Esophagus muscularis mucosa (tissue), 4 donors: Measurements from ENCODE around the gene ZNF414. TPM values are rescaled to one million over a fixed set of nuclear protein-coding genes. Genes with fewer than 3 reads are reported as not detected.

Experiments used
- DNase-seq: peaks from one replicate; pipeline ENCODE4 v3.0.0-alpha.2; 2017; ENCODE audit errors: extremely low spot score
- H3K27ac ChIP-seq, 4 donors: fragments of 200-600 bp; sonication (generic); replicated peaks in 1 of 4; 1 replicate in 3 of 4; 2 replicates in 1 of 4; pipeline ENCODE4 v1.5.1; 2016 to 2019; ENCODE audit warnings: mild to moderate bottlenecking in 1 of 4
- H3K27me3 ChIP-seq, 4 donors: fragments of 200-600 bp; sonication (generic); one replicate each; pipeline versions ENCODE4 v1.5.1 to v1.6.0; 2016 to 2019
- H3K36me3 ChIP-seq, 4 donors: fragments of 200-600 bp; sonication (generic); one replicate each; pipeline ENCODE4 v1.5.1; 2016 to 2019
- H3K4me1 ChIP-seq, 4 donors: fragments of 200-600 bp; sonication (generic); one replicate each; pipeline ENCODE4 v1.5.1; 2016 to 2019
- H3K4me3 ChIP-seq, 4 donors: fragments of 200-600 bp; sonication (generic); 1 replicate in 2 of 4; 2 replicates in 2 of 4; pipeline ENCODE4 v1.5.1; 2016 to 2019; ENCODE audit warnings: mild to moderate bottlenecking in 4 of 4, moderate library complexity in 1 of 4
- H3K9me3 ChIP-seq, 4 donors: fragments of 200-600 bp; sonication (generic); 1 replicate in 3 of 4; 2 replicates in 1 of 4; pipeline ENCODE4 v1.5.1; 2016 to 2019
- CTCF ChIP-seq, 3 experiments: fragments of 200-600 bp in 2 of 3; fragments of 450-650 bp in 1 of 3; sonication (generic) in 2 of 3; IDR thresholded peaks; one replicate each; pipeline ENCODE4 v1.5.1; 2017 to 2019; ENCODE audit warnings: antibody characterized with exemption in 3 of 3, mild to moderate bottlenecking in 2 of 3, moderate library complexity in 1 of 3
- EP300 ChIP-seq: sonication (generic); formaldehyde crosslinking; IDR thresholded peaks from one replicate; pipeline ENCODE4 v1.6.1; 2017; ENCODE audit warnings: antibody characterized with exemption
- POLR2A ChIP-seq: fragments of 450-650 bp; IDR thresholded peaks from one replicate; pipeline ENCODE4 v1.6.1; 2017; ENCODE audit warnings: antibody characterized with exemption, moderate library complexity, mild to moderate bottlenecking, low read depth
- POLR2AphosphoS5 ChIP-seq, 2 donors: sonication (generic); formaldehyde crosslinking; IDR thresholded peaks; one replicate each; pipeline ENCODE4 v1.6.1; 2017; ENCODE audit warnings: antibody characterized with exemption in 2 of 2
- WGBS: methylation state at CpG from one replicate; pipeline ENCODE4 v1.1.5; 2018; 5-methylcytosine and 5-hydroxymethylcytosine counted together
- intact Hi-C: fragments of 100-400 bp; cut with DNase I; formaldehyde crosslinking; loops from one replicate; pipeline ENCODE4 v1.15.1; 2023
- total RNA-seq, 4 donors: library from RNA; depleted of rRNA; stranded (reverse); fragments of >200 nt; gene quantifications; one replicate each; pipeline versions ENCODE4 v1.1.0 to v1.2.1, GENCODE V29; 2016

The ZNF414 gene
- total RNA-seq, 4 donors from 2014 or later = 11.3 to 24.5 (median 17.1) TPM

- Histone ChIP-seq H3K4me3 (no peak overlapping the region), H3K27ac (no peak overlapping the region), H3K36me3 (peaks cover 0 to 19% (median 0%) of the 10 kb centered on the region in 4 donors), H3K27me3 (no peaks in the 10 kb centered on the region), H3K9me3 (no peaks in the 10 kb centered on the region), H3K4me1 (peaks cover 4 to 20% (median 15%) of the 10 kb centered on the region in 4 donors)
- intact Hi-C loops = no loop called here
- TF ChIP-seq POLR2AphosphoS5 (IDR thresholded peaks at IDR 0.05) (no peak), CTCF (IDR thresholded peaks at IDR 0.05) (no peak), EP300 (no peak), POLR2A (no peak)
- no peak for DNase-seq
- WGBS = 97% methylated on average over 3 of the region's 4 CpGs
Measured at GRCh38 chr19:8529369-8530006, 15.5 kb upstream of the ZNF414 start.

GRCh38 chr19:8528500-8528899 is 14.5 kb upstream of the ZNF414 start:
- peaks cover 4 to 20% (median 15%) of the 10 kb centered on the region in 4 donors for H3K4me1 ChIP-seq
- TF ChIP-seq POLR2AphosphoS5 (IDR thresholded peaks at IDR 0.05) (no peak), POLR2A (no peak), CTCF (IDR thresholded peaks at IDR 0.05) (no peak), EP300 (no peak)
- no peak overlapping the region for H3K27ac ChIP-seq
- no peak overlapping the region for H3K4me3 ChIP-seq
- no peaks in the 10 kb centered on the region for H3K9me3 ChIP-seq
- DNase-seq = no peak
- H3K27me3 ChIP-seq = no peaks in the 10 kb centered on the region
- intact Hi-C loops = no loop called here
- peaks cover 0 to 19% (median 0%) of the 10 kb centered on the region in 4 donors for H3K36me3 ChIP-seq
- 81% methylated on average over 4 of the region's 4 CpGs for WGBS

GRCh38 chr19:8526345-8527091 is 12.6 kb upstream of the ZNF414 start:
- peak overlapping the region; percentile 86 to 93 (median 90) for H3K27ac ChIP-seq
- peaks cover 0 to 19% (median 0%) of the 10 kb centered on the region in 4 donors for H3K36me3 ChIP-seq
- intact Hi-C loops = no loop called here
- peaks cover 4 to 20% (median 15%) of the 10 kb centered on the region in 4 donors for H3K4me1 ChIP-seq
- peak; percentile 94 for DNase-seq
- TF ChIP-seq CTCF (IDR thresholded peaks at IDR 0.05) (no peak), POLR2AphosphoS5 (IDR thresholded peaks at IDR 0.05) (peak; percentile 72 to 87), POLR2A (peak; percentile 10)
- no peaks in the 10 kb centered on the region for H3K9me3 ChIP-seq
- WGBS = 12% methylated on average over 26 of the region's 57 CpGs
- peak overlapping the region; percentile 63 to 90 (median 81) for H3K4me3 ChIP-seq
- no peaks in the 10 kb centered on the region for H3K27me3 ChIP-seq

- peaks cover 0 to 18% (median 0%) of the 10 kb centered on the region in 4 donors for H3K36me3 ChIP-seq
- peak overlapping the region; percentile 55 to 82 (median 68) for H3K4me3 ChIP-seq
- no peak for DNase-seq
- intact Hi-C loops = no loop called here
- no peaks in the 10 kb centered on the region for H3K27me3 ChIP-seq
- peak in 1 of 3 experiments; percentile 14 for TF ChIP-seq CTCF (IDR thresholded peaks at IDR 0.05)
- TF ChIP-seq EP300 = no peak
- TF ChIP-seq POLR2A = no peak
- peak in 1 of 2 donors; percentile 6 for TF ChIP-seq POLR2AphosphoS5 (IDR thresholded peaks at IDR 0.05)
- peaks cover 4 to 20% (median 15%) of the 10 kb centered on the region in 4 donors for H3K4me1 ChIP-seq
- 21% methylated on average over 14 of the region's 15 CpGs for WGBS
- H3K27ac ChIP-seq = peak overlapping the region; percentile 78 to 93 (median 88)
- no peaks in the 10 kb centered on the region for H3K9me3 ChIP-seq
Measured at GRCh38 chr19:8525401-8525684, 11.4 kb upstream of the ZNF414 start.
